GM12875 (cell line): Measurements from ENCODE around the gene NMB.

Experiments
- H3K4me3 ChIP-seq: one replicate; pipeline ENCODE4 v1.5.1; 2011; ENCODE audit warnings: low read depth, low read length, control low read depth
- CTCF ChIP-seq: IDR thresholded peaks from 2 replicates; pipeline ENCODE4 v1.5.1; 2011; ENCODE audit warnings: low read depth, mild to moderate bottlenecking, control low read depth, inconsistent platforms, low read length, moderate library complexity, borderline replicate concordance; ENCODE audit not compliant: insufficient read depth

NMB gene

DNA sequence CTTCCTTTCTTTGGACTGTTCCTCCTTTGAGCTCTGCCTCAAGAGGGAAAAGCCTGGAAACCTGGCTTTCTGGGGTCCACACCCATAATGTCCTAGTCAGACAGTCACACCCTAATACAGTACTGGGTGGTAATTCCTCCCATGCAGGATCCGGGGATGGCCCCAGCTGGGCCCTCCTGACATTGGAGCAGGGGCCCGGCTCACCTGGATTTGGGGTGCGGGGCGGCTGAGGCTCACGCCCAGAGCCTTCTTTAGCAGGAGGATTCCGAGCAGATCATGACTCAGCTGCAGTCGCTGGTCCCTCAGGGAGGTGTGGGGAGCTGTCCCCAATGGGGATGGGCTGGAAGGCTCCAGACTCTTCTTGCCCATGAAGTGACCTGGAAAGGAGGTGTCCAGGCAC, 1.0 kb downstream of the NMB start:
- no peak for TF ChIP-seq CTCF

GRCh38 chr15:84654689-84655453, 3.1 kb downstream of the NMB start:
- peak; percentile 75 for TF ChIP-seq CTCF
- peak overlapping the region; percentile 86 for H3K4me3 ChIP-seq

More for the DNA sequence above, 1.0 kb downstream of the NMB start:
- no peak overlapping the region for H3K4me3 ChIP-seq

DNA sequence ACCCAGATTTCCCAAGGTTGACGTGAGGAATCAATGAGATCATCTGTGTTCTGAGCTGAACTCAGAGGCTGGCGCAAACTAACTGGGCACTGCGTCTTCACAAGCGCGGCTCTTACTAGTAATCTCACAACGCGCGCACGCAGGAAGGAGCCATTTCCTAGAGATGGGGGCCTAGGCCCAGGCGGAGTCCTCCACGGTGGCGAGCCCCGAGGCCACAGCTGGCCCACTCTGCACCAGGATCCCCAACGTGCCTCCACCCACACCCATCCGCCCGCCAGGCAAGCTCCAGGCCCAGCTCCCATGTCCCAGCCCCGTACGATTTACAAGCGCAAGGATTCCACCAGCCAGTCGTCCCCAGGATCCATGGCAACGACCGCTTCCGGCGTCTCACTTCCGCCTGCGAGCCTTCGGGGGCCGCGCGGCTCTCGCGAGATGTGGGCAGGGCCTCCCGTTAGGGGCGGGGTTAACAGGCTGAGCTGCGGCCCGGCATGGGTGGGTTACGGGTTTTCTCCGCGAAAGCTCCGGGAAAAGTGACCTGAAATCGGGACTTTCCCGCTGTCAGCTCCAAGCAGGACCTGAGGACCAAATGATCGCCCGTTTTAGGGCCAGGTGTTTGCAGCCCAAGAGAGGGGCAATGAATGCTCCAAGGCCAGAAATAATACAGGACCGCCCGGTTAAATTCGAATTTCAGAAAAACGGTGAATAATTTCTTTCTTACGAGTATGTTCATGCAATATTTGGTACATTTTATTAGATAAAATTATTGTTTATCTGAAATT, 3.9 kb downstream of the NMB start, which contains the start of gene WDR73:
WDR73 (minus strand) TSS at position 374 of the 779 bp plus-strand sequence; CDS start at position 365, 9 bp downstream.
- TF ChIP-seq CTCF: no peak
- peak within 1 kb of the TSS; percentile 86 for H3K4me3 ChIP-seq

DNA sequence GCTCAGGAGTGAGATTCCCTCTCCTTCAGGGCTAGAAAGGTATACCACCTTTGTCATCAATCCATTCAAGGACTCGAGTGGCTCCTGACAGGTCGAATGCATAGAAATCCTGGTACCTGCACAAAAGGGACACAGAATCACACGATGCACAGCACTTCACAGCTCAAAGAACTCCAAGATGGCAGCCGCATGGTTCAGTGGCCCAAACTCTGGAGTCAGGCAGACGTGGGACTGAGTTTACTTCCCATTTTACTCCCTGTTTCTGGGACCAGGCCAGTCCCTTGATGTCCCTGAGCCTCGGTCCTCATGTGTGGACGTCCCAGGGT, 4.5 kb downstream of the NMB start:
- TF ChIP-seq CTCF: no peak
- peak overlapping the region; percentile 86 for H3K4me3 ChIP-seq

DNA sequence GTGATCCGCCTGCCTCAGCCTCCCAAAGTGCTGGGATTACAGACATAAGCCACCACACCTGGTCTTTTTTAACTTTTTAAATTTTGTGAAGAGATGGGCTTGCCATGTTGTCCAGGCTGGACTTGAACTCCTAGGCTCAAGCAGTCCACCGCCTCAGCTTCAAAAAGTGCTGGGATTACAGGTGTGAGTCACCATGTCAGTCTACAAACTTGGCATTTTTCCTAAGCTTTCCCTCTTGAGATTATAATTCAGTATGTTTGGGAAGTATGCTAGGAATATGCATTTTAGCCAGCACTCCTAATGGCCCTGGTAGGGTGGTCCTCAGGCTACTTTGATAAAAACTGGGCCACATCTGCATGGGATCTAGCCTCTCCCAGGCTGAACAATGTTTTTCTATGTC, 8.3 kb downstream of the NMB start:
- no peak for TF ChIP-seq CTCF
- no peak overlapping the region for H3K4me3 ChIP-seq

DNA sequence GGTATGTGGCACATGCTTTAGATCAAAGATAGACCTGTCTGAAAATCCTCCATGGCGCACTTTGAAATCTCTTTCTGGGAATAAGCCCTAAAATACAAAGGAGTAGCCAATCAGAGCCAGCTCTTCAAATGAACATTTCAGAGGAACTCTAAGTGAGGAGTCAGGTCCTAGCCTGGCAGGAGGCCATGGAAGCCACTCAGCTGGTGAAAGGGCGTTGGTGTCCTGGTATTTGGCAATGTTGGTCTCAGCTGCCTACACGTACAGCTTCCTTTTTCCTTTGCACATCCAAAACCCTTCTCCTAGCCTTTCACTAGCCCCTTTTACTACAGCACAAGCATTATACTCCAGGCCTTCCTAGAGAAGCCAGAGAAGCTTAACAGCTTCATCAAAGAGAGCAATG, 9.5 kb downstream of the NMB start:
- TF ChIP-seq CTCF: no peak

DNA sequence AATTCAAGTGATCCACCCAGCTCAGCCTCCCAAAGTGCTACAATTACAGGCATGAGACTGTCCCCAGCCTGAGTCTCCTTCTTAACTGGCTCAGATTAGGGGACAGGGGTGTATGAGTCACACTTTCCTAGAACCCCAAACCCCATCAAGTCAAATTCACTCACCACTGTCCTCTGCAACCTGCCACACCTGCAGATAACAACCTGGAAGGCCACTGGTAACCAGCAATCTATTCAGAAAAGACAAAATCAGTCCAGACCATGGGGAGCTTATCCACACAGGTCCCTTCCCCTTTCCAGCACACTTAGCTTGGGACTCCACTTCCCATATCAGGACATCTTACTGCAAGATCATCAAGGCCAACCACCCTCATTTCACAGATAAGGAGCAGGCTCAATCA, 10.3 kb downstream of the NMB start:
- TF ChIP-seq CTCF: no peak
- H3K4me3 ChIP-seq: no peak overlapping the region

More for the DNA sequence above, 9.5 kb downstream of the NMB start:
- H3K4me3 ChIP-seq: no peak overlapping the region
